ENCODE data around the gene EML2.

- no peak for TF ChIP-seq CTCF (IDR thresholded peaks at IDR 0.05; ENCODE audit: borderline replicate concordance, extremely low read depth, low read length, poor library complexity, severe bottlenecking)
- no peak for TF ChIP-seq EZH2 (IDR thresholded peaks at IDR 0.05; ENCODE audit: borderline replicate concordance, low read depth, low read length, severe bottlenecking)
These were observed 2.3 kb downstream of the EML2 start for GRCh38 chr19:45636902-45637301.
